K562 (cell line): Measurements from ENCODE around the gene INTS6L. TPM values are rescaled to one million over a fixed set of nuclear protein-coding genes. Genes with fewer than 3 reads are reported as not detected.

Experiments
- AFF1 ChIP-seq, 2 experiments: fragments of 450-650 bp; IDR thresholded peaks; 2 replicates each; pipeline ENCODE4 v1.6.1; 2018; ENCODE audit warnings: mild to moderate bottlenecking in 2 of 2, low read depth in 1 of 2; ENCODE audit not compliant: partially characterized antibody in 2 of 2
- BRF1 ChIP-seq: IDR thresholded peaks from 3 replicates; pipeline ENCODE4 v1.6.1; 2011; ENCODE audit warnings: borderline replicate concordance, mild to moderate bottlenecking; ENCODE audit not compliant: insufficient read length; ENCODE audit errors: extremely low read depth
- CBFA2T2 ChIP-seq: fragments of 450-650 bp; conservative IDR thresholded peaks from 2 replicates; pipeline ENCODE4 v1.6.1; 2017; ENCODE audit warnings: mild to moderate bottlenecking
- DACH1 ChIP-seq: fragments of 450-650 bp; IDR thresholded peaks from 2 replicates; pipeline ENCODE4 v1.6.1; 2018; ENCODE audit not compliant: partially characterized antibody
- EP300 ChIP-seq: IDR thresholded peaks from 2 replicates; pipeline ENCODE4 v1.6.1; 2012; ENCODE audit warnings: low read length, improper control_type of control experiment
- HES1 ChIP-seq: fragments of 450-650 bp; IDR thresholded peaks from 2 replicates; pipeline ENCODE4 v1.6.1; 2016; ENCODE audit warnings: low read depth, mild to moderate bottlenecking, moderate library complexity
- MBD2 ChIP-seq: sonication (generic); IDR thresholded peaks from 2 replicates; pipeline ENCODE4 v1.6.1; 2016; ENCODE audit warnings: low read depth, borderline replicate concordance
- MEIS2 ChIP-seq: fragments of 450-650 bp; IDR thresholded peaks from 2 replicates; pipeline ENCODE4 v1.6.1; 2014; ENCODE audit warnings: mild to moderate bottlenecking; ENCODE audit not compliant: partially characterized antibody
- RBM15 ChIP-seq: fragments of 200-400 bp; formaldehyde crosslinking; IDR thresholded peaks from 2 replicates; pipeline ENCODE4 v1.6.1; 2018; ENCODE audit warnings: mild to moderate bottlenecking, low read length, moderate library complexity; ENCODE audit not compliant: insufficient read depth
- SIRT6 ChIP-seq: IDR thresholded peaks from one replicate; pipeline ENCODE4 v1.6.1; 2012; ENCODE audit warnings: low read depth, mild to moderate bottlenecking, control low read depth, inconsistent platforms, low read length, moderate library complexity
- SMARCE1 ChIP-seq: fragments of 450-650 bp; IDR thresholded peaks from 2 replicates; pipeline ENCODE4 v1.7.1; 2016; ENCODE audit warnings: mild to moderate bottlenecking
- SNAPC5 ChIP-seq: fragments of 250-450 bp; sonication (Bioruptor Pico); IDR thresholded peaks from 2 replicates; pipeline ENCODE4 v1.8.0; 2021; ENCODE audit warnings: moderate library complexity, mild to moderate bottlenecking, inconsistent platforms
- SPI1 ChIP-seq: IDR thresholded peaks from 2 replicates; pipeline ENCODE4 v1.6.1; 2011; ENCODE audit warnings: low read depth, low read length, control low read depth, borderline replicate concordance
- TCF3 ChIP-seq: sonication (generic); formaldehyde crosslinking; IDR thresholded peaks from 2 replicates; pipeline ENCODE4 v1.4.0; 2020; ENCODE audit warnings: mild to moderate bottlenecking, missing genetic modification reagents
- TOE1 ChIP-seq, 2 experiments: fragments of 450-650 bp in 1 of 2; sonication (generic) in 1 of 2; formaldehyde crosslinking in 1 of 2; IDR thresholded peaks; 2 replicates each; pipeline versions ENCODE4 v1.7.1 to v1.8.0; 2016 to 2022; ENCODE audit warnings: borderline replicate concordance in 2 of 2, mild to moderate bottlenecking in 2 of 2, antibody characterized with exemption in 1 of 2, inconsistent platforms in 1 of 2, low read depth in 1 of 2, missing genetic modification reagents in 1 of 2, moderate library complexity in 1 of 2
- ZNF121 ChIP-seq: sonication (generic); formaldehyde crosslinking; conservative IDR thresholded peaks from 2 replicates; pipeline ENCODE4 v1.8.0; 2022; ENCODE audit warnings: missing genetic modification reagents
- ZNF3 ChIP-seq: fragments of 250-450 bp; sonication (Bioruptor Pico); IDR thresholded peaks from 2 replicates; pipeline ENCODE4 v1.5.0; 2021; ENCODE audit warnings: mild to moderate bottlenecking, moderate library complexity
- ZNF668 ChIP-seq: fragments of 250-450 bp; sonication (Bioruptor Pico); IDR thresholded peaks from 2 replicates; pipeline ENCODE4 v1.8.0; 2022; ENCODE audit warnings: mild to moderate bottlenecking, inconsistent platforms
- polyA plus RNA-seq, 8 experiments: library from polyadenylated mRNA; depleted of rRNA in 4 of 8; stranded (reverse) in 5 of 8; unstranded in 3 of 8; fragments of >200 nt; fragmentation: Nextera tagmentation in 2 of 8; fragmentation: Illumina TruSeq in 1 of 8; extraction: Ambion mirVana in 2 of 8; extraction: Trizol in 1 of 8; gene quantifications; 2 replicates each; pipeline versions ENCODE4 v1.2.1 to v1.2.3, GENCODE V29; 2011 to 2014; ENCODE audit warnings: inconsistent platforms in 1 of 8, missing spikeins in 1 of 8
- total RNA-seq, 7 experiments: library from RNA; depleted of rRNA in 6 of 7; stranded (reverse); fragments of >200 nt in 6 of 7; fragmentation: Illumina TruSeq in 2 of 7; extraction: Trizol in 2 of 7; gene quantifications; 2 replicates each; pipeline versions ENCODE4 v1.2.1 to v1.2.3, GENCODE V29; 2011 to 2021; ENCODE audit warnings: low replicate concordance in 1 of 7
- TF ChIP-seq, protein P1 (sequence below): fragments of 150-350 bp; conservative IDR thresholded peaks from 2 replicates; pipeline ENCODE4 v1.6.1; 2014; ENCODE audit warnings: low read length
- TF ChIP-seq, protein P2 (sequence below): fragments of 200-800 bp; sonication (Bioruptor generic); IDR thresholded peaks from 2 replicates; pipeline ENCODE4 v1.6.1; 2017; ENCODE audit warnings: missing genetic modification characterization, missing compliant biosample characterization

The INTS6L gene
- total and polyA plus RNA-seq, 9 of the 15 experiments (the other 6 are each of a cell fraction or from before 2014, with no cell fraction given) = 6.1 to 44.9 (median 21.9) TPM

- TF ChIP-seq RBM15 (no peak), TCF3 (CRISPR knock-in tag) (0 out of 2 replicates have a peak, but pooled peaks have one; percentile 24), CBFA2T2 (peak; percentile 17; the same call in 1 of the 2 replicates), SMARCE1 (no peak), BRF1 (no peak), TOE1 (IDR thresholded peaks at IDR 0.05; ENCODE audit: borderline replicate concordance) (no peak), TOE1 (CRISPR knock-in tag; IDR thresholded peaks at IDR 0.05; ENCODE audit: borderline replicate concordance, low read depth) (no peak), EP300 (peak; percentile 40; the same call in 1 of the 2 replicates), AFF1 (IDR thresholded peaks at IDR 0.05; ENCODE audit: low read depth in 1 of 2, partially characterized antibody in 2 of 2) (no peak), SPI1 (peak; percentile 32; the same call in 1 of the 2 replicates), ZNF3 (CRISPR knock-in tag) (no peak), DACH1 (no peak), SIRT6 (no peak), HES1 (0 out of 2 replicates have a peak, but pooled peaks have one; percentile 16), ZNF668 (CRISPR knock-in tag) (no peak), ZNF121 (CRISPR knock-in tag) (no peak), MEIS2 (peak; percentile 42), MBD2 (no peak), SNAPC5 (CRISPR knock-in tag) (no peak)
- TF ChIP-seq, protein P1, sequence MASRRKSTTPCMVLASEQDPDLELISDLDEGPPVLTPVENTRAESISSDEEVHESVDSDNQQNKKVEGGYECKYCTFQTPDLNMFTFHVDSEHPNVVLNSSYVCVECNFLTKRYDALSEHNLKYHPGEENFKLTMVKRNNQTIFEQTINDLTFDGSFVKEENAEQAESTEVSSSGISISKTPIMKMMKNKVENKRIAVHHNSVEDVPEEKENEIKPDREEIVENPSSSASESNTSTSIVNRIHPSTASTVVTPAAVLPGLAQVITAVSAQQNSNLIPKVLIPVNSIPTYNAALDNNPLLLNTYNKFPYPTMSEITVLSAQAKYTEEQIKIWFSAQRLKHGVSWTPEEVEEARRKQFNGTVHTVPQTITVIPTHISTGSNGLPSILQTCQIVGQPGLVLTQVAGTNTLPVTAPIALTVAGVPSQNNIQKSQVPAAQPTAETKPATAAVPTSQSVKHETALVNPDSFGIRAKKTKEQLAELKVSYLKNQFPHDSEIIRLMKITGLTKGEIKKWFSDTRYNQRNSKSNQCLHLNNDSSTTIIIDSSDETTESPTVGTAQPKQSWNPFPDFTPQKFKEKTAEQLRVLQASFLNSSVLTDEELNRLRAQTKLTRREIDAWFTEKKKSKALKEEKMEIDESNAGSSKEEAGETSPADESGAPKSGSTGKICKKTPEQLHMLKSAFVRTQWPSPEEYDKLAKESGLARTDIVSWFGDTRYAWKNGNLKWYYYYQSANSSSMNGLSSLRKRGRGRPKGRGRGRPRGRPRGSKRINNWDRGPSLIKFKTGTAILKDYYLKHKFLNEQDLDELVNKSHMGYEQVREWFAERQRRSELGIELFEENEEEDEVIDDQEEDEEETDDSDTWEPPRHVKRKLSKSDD = no peak
- TF ChIP-seq, protein P2, sequence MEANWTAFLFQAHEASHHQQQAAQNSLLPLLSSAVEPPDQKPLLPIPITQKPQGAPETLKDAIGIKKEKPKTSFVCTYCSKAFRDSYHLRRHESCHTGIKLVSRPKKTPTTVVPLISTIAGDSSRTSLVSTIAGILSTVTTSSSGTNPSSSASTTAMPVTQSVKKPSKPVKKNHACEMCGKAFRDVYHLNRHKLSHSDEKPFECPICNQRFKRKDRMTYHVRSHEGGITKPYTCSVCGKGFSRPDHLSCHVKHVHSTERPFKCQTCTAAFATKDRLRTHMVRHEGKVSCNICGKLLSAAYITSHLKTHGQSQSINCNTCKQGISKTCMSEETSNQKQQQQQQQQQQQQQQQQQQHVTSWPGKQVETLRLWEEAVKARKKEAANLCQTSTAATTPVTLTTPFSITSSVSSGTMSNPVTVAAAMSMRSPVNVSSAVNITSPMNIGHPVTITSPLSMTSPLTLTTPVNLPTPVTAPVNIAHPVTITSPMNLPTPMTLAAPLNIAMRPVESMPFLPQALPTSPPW (CRISPR knock-in tag) = no peak
Measured at GRCh38 chrX:135531813-135532212, 11.4 kb downstream of the INTS6L start (continued).
